DOHH2 (cell line): ENCODE data around the gene POLA1.

Experiments used
- H3F3A ChIP-seq: fragments of 200-600 bp; sonication (generic), shearing (Covaris generic); 2 replicates; pipeline ENCODE4 v1.6.0; 2016; ENCODE audit warnings: antibody characterized with exemption, mild to moderate bottlenecking; ENCODE audit not compliant: control insufficient read depth, insufficient read depth
- H3K27ac ChIP-seq: fragments of 200-600 bp; sonication (generic); 2 replicates; pipeline ENCODE4 v1.5.1; 2014; ENCODE audit warnings: low read depth, mild to moderate bottlenecking, low read length, moderate library complexity
- H3K27me3 ChIP-seq: fragments of 200-600 bp; sonication (generic); 2 replicates; pipeline ENCODE4 v1.6.1; 2014; ENCODE audit warnings: mild to moderate bottlenecking, low read length, mixed read lengths; ENCODE audit not compliant: control insufficient read depth
- H3K36me3 ChIP-seq: fragments of 200-600 bp; sonication (generic); 2 replicates; pipeline ENCODE4 v1.6.1; 2014; ENCODE audit warnings: mild to moderate bottlenecking, low read length, moderate library complexity, mixed read lengths; ENCODE audit not compliant: control insufficient read depth
- H3K4me1 ChIP-seq: fragments of 200-600 bp; sonication (generic); 2 replicates; pipeline ENCODE4 v1.6.1; 2014; ENCODE audit warnings: mild to moderate bottlenecking, low read length, mixed read lengths; ENCODE audit not compliant: control insufficient read depth
- H3K4me2 ChIP-seq: fragments of 200-600 bp; sonication (generic); 2 replicates; pipeline ENCODE4 v1.6.0; 2014; ENCODE audit warnings: mild to moderate bottlenecking, low read length, moderate library complexity
- H3K4me3 ChIP-seq: fragments of 200-600 bp; sonication (generic); 2 replicates; pipeline ENCODE4 v1.5.1; 2014; ENCODE audit warnings: mild to moderate bottlenecking, low read length, mixed read lengths
- H3K79me2 ChIP-seq: fragments of 200-600 bp; sonication (generic); 2 replicates; pipeline ENCODE4 v1.6.1; 2014; ENCODE audit warnings: mild to moderate bottlenecking, low read length, mixed read lengths; ENCODE audit not compliant: control insufficient read depth
- H3K9me2 ChIP-seq: fragments of 200-600 bp; sonication (generic); replicated peaks from 2 replicates; pipeline ENCODE4 v1.6.1; 2014; ENCODE audit warnings: mild to moderate bottlenecking, low read length, mixed read lengths; ENCODE audit not compliant: control insufficient read depth
- H3K9me3 ChIP-seq: fragments of 200-600 bp; sonication (generic); 2 replicates; pipeline ENCODE4 v1.6.1; 2014; ENCODE audit warnings: antibody characterized with exemption, low read length, mixed read lengths; ENCODE audit not compliant: control insufficient read depth, insufficient read depth
- H4K20me1 ChIP-seq: fragments of 200-600 bp; sonication (generic); 2 replicates; pipeline ENCODE4 v1.6.0; 2014; ENCODE audit warnings: low read depth, mild to moderate bottlenecking, antibody characterized with exemption, low read length, moderate library complexity; ENCODE audit not compliant: control insufficient read depth, insufficient read depth
- EZH2phosphoT487 ChIP-seq: fragments of 200-600 bp; sonication (generic); IDR thresholded peaks from 2 replicates; pipeline ENCODE4 v1.6.1; 2017; ENCODE audit warnings: borderline replicate concordance, mild to moderate bottlenecking, antibody characterized with exemption, low read length, moderate library complexity, mixed read lengths
- TF ChIP-seq, protein P1 (sequence below): fragments of 200-600 bp; sonication (generic); IDR thresholded peaks from one replicate; pipeline ENCODE4 v1.5.1; 2014; ENCODE audit warnings: antibody characterized with exemption, mild to moderate bottlenecking, low read depth, low read length; ENCODE audit not compliant: poor library complexity, severe bottlenecking

POLA1 gene

GRCh38 chrX:24657671-24658386 lies 35.9 kb upstream of the POLA1 start:
- no peak overlapping the region for H3K4me2 ChIP-seq
- H3K27me3 ChIP-seq: no peaks in the 10 kb centered on the region
- no peak overlapping the region for H3K27ac ChIP-seq
- H3K9me2 ChIP-seq: no peaks in the 10 kb centered on the region
- H3K79me2 ChIP-seq: no peaks in the 10 kb centered on the region
- H3K36me3 ChIP-seq: no peaks in the 10 kb centered on the region
- no peaks in the 10 kb centered on the region for H3F3A ChIP-seq
- no peak for TF ChIP-seq EZH2phosphoT487
- TF ChIP-seq, protein P1, sequence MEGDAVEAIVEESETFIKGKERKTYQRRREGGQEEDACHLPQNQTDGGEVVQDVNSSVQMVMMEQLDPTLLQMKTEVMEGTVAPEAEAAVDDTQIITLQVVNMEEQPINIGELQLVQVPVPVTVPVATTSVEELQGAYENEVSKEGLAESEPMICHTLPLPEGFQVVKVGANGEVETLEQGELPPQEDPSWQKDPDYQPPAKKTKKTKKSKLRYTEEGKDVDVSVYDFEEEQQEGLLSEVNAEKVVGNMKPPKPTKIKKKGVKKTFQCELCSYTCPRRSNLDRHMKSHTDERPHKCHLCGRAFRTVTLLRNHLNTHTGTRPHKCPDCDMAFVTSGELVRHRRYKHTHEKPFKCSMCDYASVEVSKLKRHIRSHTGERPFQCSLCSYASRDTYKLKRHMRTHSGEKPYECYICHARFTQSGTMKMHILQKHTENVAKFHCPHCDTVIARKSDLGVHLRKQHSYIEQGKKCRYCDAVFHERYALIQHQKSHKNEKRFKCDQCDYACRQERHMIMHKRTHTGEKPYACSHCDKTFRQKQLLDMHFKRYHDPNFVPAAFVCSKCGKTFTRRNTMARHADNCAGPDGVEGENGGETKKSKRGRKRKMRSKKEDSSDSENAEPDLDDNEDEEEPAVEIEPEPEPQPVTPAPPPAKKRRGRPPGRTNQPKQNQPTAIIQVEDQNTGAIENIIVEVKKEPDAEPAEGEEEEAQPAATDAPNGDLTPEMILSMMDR: no peak
- no peak overlapping the region for H3K4me3 ChIP-seq
- no peaks in the 10 kb centered on the region for H3K4me1 ChIP-seq
- H4K20me1 ChIP-seq: no peaks in the 10 kb centered on the region
- H3K9me3 ChIP-seq: no peaks in the 10 kb centered on the region

DNA sequence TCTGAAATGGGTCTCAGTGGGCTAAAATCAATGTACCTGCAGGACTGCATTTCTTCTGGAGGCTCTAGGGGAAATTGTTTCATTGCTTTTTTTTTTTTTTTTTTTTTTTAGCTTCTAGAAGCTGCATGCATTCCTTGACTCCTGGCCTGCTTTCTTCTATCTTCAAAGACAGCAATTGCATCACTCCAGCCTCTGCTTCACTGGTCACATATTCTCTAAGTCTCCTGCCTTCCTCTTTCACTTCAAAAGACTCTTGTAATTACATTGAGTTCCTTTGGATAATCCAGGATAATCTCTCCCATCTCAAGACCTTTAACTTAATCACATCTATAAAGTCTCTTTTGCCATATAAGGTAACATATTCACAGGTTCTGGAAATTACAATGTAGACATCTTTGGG lies 35.3 kb upstream of the POLA1 start:
- H3K79me2 ChIP-seq: no peaks in the 10 kb centered on the region
- H3K4me2 ChIP-seq: no peak overlapping the region
- H3K4me3 ChIP-seq: no peak overlapping the region
- H4K20me1 ChIP-seq: no peaks in the 10 kb centered on the region
- no peaks in the 10 kb centered on the region for H3K36me3 ChIP-seq
- no peak overlapping the region for H3K27ac ChIP-seq
- no peaks in the 10 kb centered on the region for H3K9me3 ChIP-seq
- TF ChIP-seq, protein P1: no peak
- TF ChIP-seq EZH2phosphoT487: no peak
- no peaks in the 10 kb centered on the region for H3F3A ChIP-seq
- H3K27me3 ChIP-seq: no peaks in the 10 kb centered on the region
- H3K4me1 ChIP-seq: no peaks in the 10 kb centered on the region
- H3K9me2 ChIP-seq: no peaks in the 10 kb centered on the region

GRCh38 chrX:24659106-24659505 lies 34.6 kb upstream of the POLA1 start:
- H3K27ac ChIP-seq: no peak overlapping the region
- TF ChIP-seq EZH2phosphoT487: no peak
- TF ChIP-seq, protein P1: no peak
- H3K27me3 ChIP-seq: no peaks in the 10 kb centered on the region
- H3F3A ChIP-seq: no peaks in the 10 kb centered on the region
- no peaks in the 10 kb centered on the region for H3K9me2 ChIP-seq
- no peak overlapping the region for H3K4me3 ChIP-seq
- H3K9me3 ChIP-seq: no peaks in the 10 kb centered on the region
- no peaks in the 10 kb centered on the region for H3K4me1 ChIP-seq
- no peaks in the 10 kb centered on the region for H3K79me2 ChIP-seq
- H3K36me3 ChIP-seq: no peaks in the 10 kb centered on the region
- no peak overlapping the region for H3K4me2 ChIP-seq
- no peaks in the 10 kb centered on the region for H4K20me1 ChIP-seq
